CD14-positive monocyte (primary cell): ENCODE measurements around the gene KCNQ1. TPM values are rescaled to one million over a fixed set of nuclear protein-coding genes. Genes with fewer than 3 reads are reported as not detected.
A peak's percentile ranks its signal among the peaks of the same experiment; 100 is the strongest.

Experiments used
- DNase-seq, 3 donors: peaks; one replicate each; pipeline ENCODE4 v3.0.0-alpha.2; 2011 to 2022
- H2AFZ ChIP-seq: 2 replicates; pipeline ENCODE4 v1.6.0; 2012; ENCODE audit warnings: mild to moderate bottlenecking, low read depth, low read length, inconsistent platforms; ENCODE audit not compliant: insufficient read depth, poor library complexity, severe bottlenecking
- H3K27ac ChIP-seq, 2 donors: 1 replicate in 1 of 2; 2 replicates in 1 of 2; pipeline ENCODE4 v1.5.1; 2012 to 2013; ENCODE audit warnings: low read length in 2 of 2, control low read depth in 1 of 2, inconsistent platforms in 1 of 2, low read depth in 1 of 2, mild to moderate bottlenecking in 1 of 2
- H3K27me3 ChIP-seq, 2 donors: one replicate each; pipeline versions ENCODE4 v1.6.0 to v1.6.1; 2011 to 2013; ENCODE audit warnings: low read length in 2 of 2; ENCODE audit not compliant: control insufficient read depth in 2 of 2, insufficient read depth in 2 of 2
- H3K36me3 ChIP-seq, 2 donors: replicated peaks in 1 of 2; 1 replicate in 1 of 2; 2 replicates in 1 of 2; pipeline versions ENCODE4 v1.5.1 to v1.6.1; 2012 to 2013; ENCODE audit warnings: low read length in 2 of 2, control low read depth in 1 of 2, inconsistent platforms in 1 of 2, mild to moderate bottlenecking in 1 of 2; ENCODE audit not compliant: insufficient read depth in 2 of 2, control insufficient read depth in 1 of 2
- H3K4me1 ChIP-seq, 2 donors: 1 replicate in 1 of 2; 2 replicates in 1 of 2; pipeline versions ENCODE4 v1.5.1 to v1.6.1; 2012 to 2013; ENCODE audit warnings: low read length in 2 of 2, control low read depth in 1 of 2, inconsistent platforms in 1 of 2, mild to moderate bottlenecking in 1 of 2, moderate library complexity in 1 of 2; ENCODE audit not compliant: insufficient read depth in 2 of 2, control insufficient read depth in 1 of 2
- H3K4me2 ChIP-seq: replicated peaks from 2 replicates; pipeline ENCODE3; 2012; ENCODE audit warnings: low read length, moderate library complexity, mild to moderate bottlenecking; ENCODE audit not compliant: poor library complexity, severe bottlenecking; ENCODE audit errors: extremely low read depth
- H3K4me3 ChIP-seq, 3 experiments: fragments of 200-600 bp in 1 of 3; sonication (generic) in 1 of 3; replicated peaks in 1 of 3; 1 replicate in 2 of 3; 2 replicates in 1 of 3; pipeline ENCODE4 v1.5.1; 2011 to 2013; ENCODE audit warnings: low read length in 3 of 3, mild to moderate bottlenecking in 3 of 3, control low read depth in 2 of 3, low read depth in 2 of 3, inconsistent platforms in 1 of 3, moderate library complexity in 1 of 3
- H3K79me2 ChIP-seq: 2 replicates; pipeline ENCODE4 v1.6.0; 2012; ENCODE audit warnings: mild to moderate bottlenecking, control low read depth, inconsistent platforms, low read length, moderate library complexity; ENCODE audit not compliant: insufficient read depth
- H3K9ac ChIP-seq: 2 replicates; pipeline ENCODE4 v1.6.0; 2017; ENCODE audit warnings: low read length, mild to moderate bottlenecking; ENCODE audit not compliant: insufficient read depth, poor library complexity, severe bottlenecking
- H3K9me3 ChIP-seq, 2 donors: replicated peaks in 1 of 2; 1 replicate in 1 of 2; 2 replicates in 1 of 2; pipeline versions ENCODE4 v1.5.1 to v1.6.1; 2012 to 2013; ENCODE audit warnings: low read length in 2 of 2, control low read depth in 1 of 2; ENCODE audit not compliant: control insufficient read depth in 1 of 2, insufficient read depth in 1 of 2
- H4K20me1 ChIP-seq: 2 replicates; pipeline ENCODE4 v1.6.0; 2012; ENCODE audit warnings: mild to moderate bottlenecking, low read length, control low read depth, moderate library complexity; ENCODE audit not compliant: insufficient read depth
- H3K27ac Mint-ChIP-seq, 7 donors: one replicate each; pipeline ENCODE4 v1.8.0; 2020; ENCODE audit warnings: mild to moderate bottlenecking in 7 of 7, mixed read lengths in 7 of 7, moderate library complexity in 6 of 7, inconsistent platforms in 2 of 7
- H3K27me3 Mint-ChIP-seq, 3 donors: one replicate each; pipeline ENCODE4 v1.8.0; 2021 to 2022; ENCODE audit warnings: low read depth in 3 of 3, mild to moderate bottlenecking in 3 of 3, mixed read lengths in 3 of 3, moderate library complexity in 3 of 3, inconsistent platforms in 1 of 3
- H3K36me3 Mint-ChIP-seq, 2 donors: one replicate each; pipeline ENCODE4 v1.8.0; 2020; ENCODE audit warnings: mixed read lengths in 2 of 2, inconsistent platforms in 1 of 2, mild to moderate bottlenecking in 1 of 2
- H3K4me1 Mint-ChIP-seq: one replicate; pipeline ENCODE4 v1.8.0; 2020; ENCODE audit warnings: mild to moderate bottlenecking, mixed read lengths
- H3K4me3 Mint-ChIP-seq, 2 donors: one replicate each; pipeline ENCODE4 v1.8.0; 2020; ENCODE audit warnings: mild to moderate bottlenecking in 2 of 2, mixed read lengths in 2 of 2, moderate library complexity in 1 of 2
- H3K9me3 Mint-ChIP-seq, 7 donors: one replicate each; pipeline ENCODE4 v1.8.0; 2020 to 2022; ENCODE audit warnings: mixed read lengths in 7 of 7, mild to moderate bottlenecking in 6 of 7, moderate library complexity in 6 of 7, inconsistent platforms in 2 of 7
- WGBS: methylation state at CpG from one replicate; pipeline ENCODE4 v1.1.5; 2013; ENCODE audit warnings: missing lambda C conversion rate; ENCODE audit not compliant: insufficient coverage; 5-methylcytosine and 5-hydroxymethylcytosine counted together
- intact Hi-C, 2 donors: fragments of 100-400 bp; cut with micrococcal nuclease; formaldehyde crosslinking; loops; one replicate each; pipeline versions ENCODE4 v1.15.0 to v1.15.1; 2023
- polyA plus RNA-seq, 3 donors: library from polyadenylated mRNA; depleted of rRNA in 1 of 3; unstranded in 2 of 3; stranded (reverse) in 1 of 3; fragments of 300-500 nt in 2 of 3; fragments of >200 nt in 1 of 3; fragmentation: Illumina TruSeq in 2 of 3; gene quantifications; 1 replicate in 2 of 3; 2 replicates in 1 of 3; pipeline ENCODE4 v1.2.3, GENCODE V29; 2012 to 2021
- TF ChIP-seq, protein P1 (sequence below): fragments of 200-600 bp; IDR thresholded peaks from one replicate; pipeline ENCODE4 v1.8.0; 2022; ENCODE audit warnings: antibody characterized with exemption, mild to moderate bottlenecking

Gene KCNQ1
- polyA plus RNA-seq, 3 donors = 14.9 to 31.8 (median 21.6) TPM

DNA sequence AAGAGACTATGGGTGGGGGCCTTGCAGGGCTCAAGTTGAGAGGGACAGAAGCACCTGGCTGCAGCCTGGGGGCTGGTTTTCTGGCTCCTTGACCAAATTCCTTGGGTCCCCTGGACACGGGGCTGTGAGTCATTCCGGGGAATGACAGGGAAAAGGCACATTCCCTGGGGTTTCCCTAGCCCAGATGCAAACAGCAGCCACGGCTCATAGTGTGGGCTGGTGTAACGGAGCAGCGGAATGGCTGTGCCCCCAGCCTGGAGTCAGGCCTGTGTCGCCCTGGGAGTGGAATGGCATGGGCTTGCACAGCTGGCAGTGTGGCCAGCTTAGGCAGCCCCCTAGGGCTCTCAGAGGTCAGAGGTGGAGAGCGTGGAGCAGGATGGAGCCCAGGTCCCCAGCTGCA, 332.6 kb downstream of the KCNQ1 start:
- Histone ChIP-seq H3K4me3 (no peak overlapping the region), H3K27me3 (no peaks in the 10 kb centered on the region), H3K9ac (peak overlapping the region; percentile 4), H4K20me1 (peaks cover 57% of the 10 kb centered on the region), H3K4me2 (no peak overlapping the region), H3K4me1 (peaks cover 29 to 39% of the 10 kb centered on the region in 2 donors), H3K36me3 (peaks cover 22 to 51% of the 10 kb centered on the region in 2 donors), H2AFZ (no peak overlapping the region), H3K9me3 (no peaks in the 10 kb centered on the region), H3K27ac (no peak overlapping the region), H3K79me2 (no peaks in the 10 kb centered on the region)
- Mint-ChIP-seq H3K36me3 (peaks cover 54 to 57% of the 10 kb centered on the region in 2 donors), H3K27ac (no peak overlapping the region), H3K4me3 (no peak overlapping the region), H3K27me3 (peaks cover 3 to 20% (median 9%) of the 10 kb centered on the region in 3 donors), H3K9me3 (peaks cover 0 to 3% (median 0%) of the 10 kb centered on the region in 7 donors), H3K4me1 (peaks cover 41% of the 10 kb centered on the region)
- DNase-seq = no peak
- intact Hi-C loops = no loop called here
- 84% methylated on average over 6 of the region's 7 CpGs for WGBS
- TF ChIP-seq, protein P1, sequence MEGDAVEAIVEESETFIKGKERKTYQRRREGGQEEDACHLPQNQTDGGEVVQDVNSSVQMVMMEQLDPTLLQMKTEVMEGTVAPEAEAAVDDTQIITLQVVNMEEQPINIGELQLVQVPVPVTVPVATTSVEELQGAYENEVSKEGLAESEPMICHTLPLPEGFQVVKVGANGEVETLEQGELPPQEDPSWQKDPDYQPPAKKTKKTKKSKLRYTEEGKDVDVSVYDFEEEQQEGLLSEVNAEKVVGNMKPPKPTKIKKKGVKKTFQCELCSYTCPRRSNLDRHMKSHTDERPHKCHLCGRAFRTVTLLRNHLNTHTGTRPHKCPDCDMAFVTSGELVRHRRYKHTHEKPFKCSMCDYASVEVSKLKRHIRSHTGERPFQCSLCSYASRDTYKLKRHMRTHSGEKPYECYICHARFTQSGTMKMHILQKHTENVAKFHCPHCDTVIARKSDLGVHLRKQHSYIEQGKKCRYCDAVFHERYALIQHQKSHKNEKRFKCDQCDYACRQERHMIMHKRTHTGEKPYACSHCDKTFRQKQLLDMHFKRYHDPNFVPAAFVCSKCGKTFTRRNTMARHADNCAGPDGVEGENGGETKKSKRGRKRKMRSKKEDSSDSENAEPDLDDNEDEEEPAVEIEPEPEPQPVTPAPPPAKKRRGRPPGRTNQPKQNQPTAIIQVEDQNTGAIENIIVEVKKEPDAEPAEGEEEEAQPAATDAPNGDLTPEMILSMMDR = no peak

DNA sequence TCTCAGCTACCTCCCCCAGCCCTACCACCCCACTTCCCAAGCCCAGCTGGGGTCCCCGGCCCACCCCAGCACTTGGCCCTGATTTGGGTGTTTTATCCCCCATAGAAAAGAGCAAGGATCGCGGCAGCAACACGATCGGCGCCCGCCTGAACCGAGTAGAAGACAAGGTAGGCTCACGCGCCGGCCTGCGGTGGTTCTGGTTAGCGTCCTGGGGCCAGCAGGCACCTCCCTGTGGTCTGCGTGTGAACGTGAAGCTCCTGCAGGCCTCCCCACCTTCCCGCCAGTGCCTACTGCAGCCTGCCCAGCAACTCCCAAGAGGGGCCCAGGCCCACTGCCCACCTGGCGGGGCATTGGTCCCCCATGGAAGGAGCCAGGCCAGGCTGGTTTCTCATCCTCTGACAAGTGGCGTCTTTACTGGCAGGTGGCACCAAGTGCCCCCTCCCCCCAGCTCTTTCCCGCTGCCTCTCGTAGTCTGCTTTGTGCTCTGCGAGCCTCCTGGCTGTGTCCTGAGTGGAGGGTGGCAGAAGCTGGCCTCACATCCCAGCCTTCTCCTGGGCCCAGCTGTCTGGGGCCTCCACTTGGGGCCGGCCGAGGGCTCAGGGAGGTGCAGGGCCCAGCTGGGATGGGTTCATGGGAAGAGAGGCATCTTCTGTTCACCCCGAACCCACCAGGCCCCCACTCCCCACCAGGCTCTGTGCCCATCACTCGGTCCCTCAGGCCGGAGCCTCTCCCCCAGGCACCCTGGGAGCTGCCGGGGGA, 333.2 kb downstream of the KCNQ1 start:
- TF ChIP-seq, protein P1 = no peak
- Mint-ChIP-seq H3K27me3 (peaks cover 3 to 17% (median 9%) of the 10 kb centered on the region in 3 donors), H3K4me3 (peak overlapping the region in 1 of 2 donors; percentile 72), H3K9me3 (peaks cover 0 to 3% (median 0%) of the 10 kb centered on the region in 7 donors), H3K36me3 (peaks cover 51 to 55% of the 10 kb centered on the region in 2 donors), H3K4me1 (peaks cover 43% of the 10 kb centered on the region), H3K27ac (no peak overlapping the region)
- intact Hi-C loops = no loop called here
- Histone ChIP-seq H3K4me1 (peaks cover 29 to 40% of the 10 kb centered on the region in 2 donors), H3K9me3 (no peaks in the 10 kb centered on the region), H3K4me2 (peak overlapping the region; percentile 40), H3K36me3 (peaks cover 22 to 44% of the 10 kb centered on the region in 2 donors), H3K27me3 (no peaks in the 10 kb centered on the region), H4K20me1 (peaks cover 57% of the 10 kb centered on the region), H2AFZ (no peak overlapping the region), H3K4me3 (no peak overlapping the region), H3K27ac (no peak overlapping the region), H3K9ac (no peak overlapping the region), H3K79me2 (no peaks in the 10 kb centered on the region)
- WGBS = 49% methylated on average over 17 of the region's 27 CpGs
- DNase-seq = no peak
